Stimulated activated CD4-positive, alpha-beta T cell treated with anti-CD3 and anti-CD28 coated beads, Interleukin-15, amount 100 ng/mL, for 1 hour (primary cell): Measurements from ENCODE around the gene NAMPT.
"Not testable (repeated sequence)": the region's sequence is repeated elsewhere in the genome, so short reads cannot be mapped to it uniquely, and the experiment has no call there.

ENCODE experiments used
- DNase-seq, 2 donors: peaks; one replicate each; pipeline ENCODE4 v3.0.0-alpha.2; 2020; ENCODE audit warnings: low read depth in 1 of 2, low spot score in 1 of 2

NAMPT gene

GRCh38 chr7:106284714-106285050 is at the start of gene NAMPT:
Gene NAMPT (minus strand): TSS chr7:106284983. CDS start chr7:106284884, 99 bp downstream.
- no peak for DNase-seq

GRCh38 chr7:106332201-106332600 is 47.4 kb upstream of the NAMPT start:
- DNase-seq = no peak

- DNase-seq = no peak
These were observed 46.8 kb upstream of the NAMPT start for GRCh38 chr7:106331441-106332175.

GRCh38 chr7:106329971-106330733 is 45.4 kb upstream of the NAMPT start:
- DNase-seq = no peak

GRCh38 chr7:106329408-106329807 is 44.6 kb upstream of the NAMPT start:
- no peak for DNase-seq

GRCh38 chr7:106327538-106328481 is 43.0 kb upstream of the NAMPT start:
- DNase-seq = no peak

GRCh38 chr7:106326594-106327537 is 42.1 kb upstream of the NAMPT start:
- DNase-seq = no peak

- not testable (repeated sequence) for DNase-seq
These were observed 39.7 kb upstream of the NAMPT start for GRCh38 chr7:106324509-106324908.

GRCh38 chr7:106320254-106320770 is 35.5 kb upstream of the NAMPT start:
- not testable (repeated sequence) for DNase-seq

GRCh38 chr7:106318482-106318881 is 33.7 kb upstream of the NAMPT start:
- DNase-seq = no peak

- DNase-seq = no peak
These were observed 33.2 kb upstream of the NAMPT start for GRCh38 chr7:106317971-106318370.

GRCh38 chr7:106316947-106317346 is 32.2 kb upstream of the NAMPT start:
- no peak for DNase-seq

GRCh38 chr7:106314875-106315274 is 30.1 kb upstream of the NAMPT start:
- DNase-seq = no peak

- no peak for DNase-seq
These were observed 29.2 kb upstream of the NAMPT start for GRCh38 chr7:106313966-106314365.

GRCh38 chr7:106313456-106313901 is 28.7 kb upstream of the NAMPT start:
- no peak for DNase-seq

- DNase-seq = no peak
These were observed 28.1 kb upstream of the NAMPT start for GRCh38 chr7:106312906-106313305.

- DNase-seq = no peak
These were observed 27.5 kb upstream of the NAMPT start for GRCh38 chr7:106312099-106312871.

GRCh38 chr7:106309362-106309761 is 24.6 kb upstream of the NAMPT start:
- no peak for DNase-seq

GRCh38 chr7:106306256-106306655 is 21.5 kb upstream of the NAMPT start:
- DNase-seq = no peak
